BE2C (cell line): ENCODE measurements around the gene MAP3K3.

Experiments used
- DNase-seq: peaks from one replicate; pipeline ENCODE4 v3.0.0-alpha.2; 2020
- H3K27me3 ChIP-seq: fragments of 250-450 bp; sonication (Bioruptor Pico); 2 replicates; pipeline ENCODE4 v1.5.1; 2020; ENCODE audit warnings: mild to moderate bottlenecking
- H3K36me3 ChIP-seq: fragments of 250-450 bp; sonication (Bioruptor Pico); 2 replicates; pipeline ENCODE4 v1.5.1; 2020; ENCODE audit warnings: mild to moderate bottlenecking
- H3K4me1 ChIP-seq: fragments of 250-450 bp; sonication (Bioruptor Pico); 2 replicates; pipeline ENCODE4 v1.5.1; 2020
- H3K4me3 ChIP-seq: 2 replicates; pipeline ENCODE4 v1.5.1; 2011; ENCODE audit warnings: low read depth, low read length
- H3K9me3 ChIP-seq: fragments of 250-450 bp; sonication (Bioruptor Pico); 2 replicates; pipeline ENCODE4 v1.5.1; 2020
- TF ChIP-seq, protein P1 (sequence below): IDR thresholded peaks from 2 replicates; pipeline ENCODE4 v1.5.1; 2012; ENCODE audit warnings: mild to moderate bottlenecking, low read depth, low read length

The MAP3K3 gene

DNA sequence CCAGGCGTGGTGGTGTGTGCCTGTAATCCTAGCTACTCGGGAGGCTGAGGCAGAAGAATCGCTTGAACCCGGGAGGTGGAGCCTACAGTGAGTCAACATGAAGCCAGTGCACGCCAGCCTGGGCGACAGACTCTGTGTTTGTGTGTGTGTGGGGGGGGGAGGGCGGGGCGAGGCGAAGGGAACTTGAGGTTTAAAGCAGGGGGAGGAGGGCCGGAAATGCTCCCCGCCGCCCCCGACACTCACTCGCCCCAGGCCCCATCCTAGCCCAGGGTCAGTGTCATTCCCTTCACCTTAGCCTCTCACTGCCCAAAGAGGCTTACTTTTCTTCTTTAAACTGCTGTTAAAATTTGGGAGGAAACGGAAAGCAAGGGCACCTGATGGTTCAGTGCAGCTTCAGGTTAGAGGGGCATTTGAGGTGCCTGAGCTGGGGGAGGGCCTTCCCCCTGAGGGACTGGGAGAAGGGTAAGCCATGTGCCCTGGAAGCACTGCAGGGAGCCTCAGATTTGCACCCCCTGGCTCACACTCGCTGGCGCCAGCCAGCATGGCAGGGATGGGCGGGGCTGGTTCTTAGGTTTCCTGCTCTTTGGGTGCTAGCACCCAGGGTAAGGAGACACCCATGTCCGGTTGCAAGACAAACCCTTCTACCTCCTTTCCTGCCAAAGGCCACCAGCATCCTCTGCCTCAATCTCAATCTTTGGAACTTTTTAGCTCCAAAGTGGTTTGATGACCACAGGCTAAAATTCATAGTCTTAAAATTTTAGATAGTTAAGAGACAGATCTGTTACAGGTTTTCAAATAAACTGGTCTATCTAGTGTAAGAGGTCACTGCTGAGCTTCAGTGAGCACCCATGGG is 79.9 kb downstream of the MAP3K3 start:
- H3K27me3 ChIP-seq, result no peaks in the 10 kb centered on the region

GRCh38 chr17:63702721-63703015 is 80.5 kb downstream of the MAP3K3 start:
- Histone ChIP-seq H3K4me1 (0 out of 2 replicates have a peak, but pooled peaks cover 4% of the 10 kb centered on the region), H3K36me3 (peaks cover 10% of the 10 kb centered on the region), H3K27me3 (no peaks in the 10 kb centered on the region), H3K4me3 (no peak overlapping the region), H3K9me3 (peaks cover 4% of the 10 kb centered on the region)
- DNase-seq, result no peak
- TF ChIP-seq, protein P1, sequence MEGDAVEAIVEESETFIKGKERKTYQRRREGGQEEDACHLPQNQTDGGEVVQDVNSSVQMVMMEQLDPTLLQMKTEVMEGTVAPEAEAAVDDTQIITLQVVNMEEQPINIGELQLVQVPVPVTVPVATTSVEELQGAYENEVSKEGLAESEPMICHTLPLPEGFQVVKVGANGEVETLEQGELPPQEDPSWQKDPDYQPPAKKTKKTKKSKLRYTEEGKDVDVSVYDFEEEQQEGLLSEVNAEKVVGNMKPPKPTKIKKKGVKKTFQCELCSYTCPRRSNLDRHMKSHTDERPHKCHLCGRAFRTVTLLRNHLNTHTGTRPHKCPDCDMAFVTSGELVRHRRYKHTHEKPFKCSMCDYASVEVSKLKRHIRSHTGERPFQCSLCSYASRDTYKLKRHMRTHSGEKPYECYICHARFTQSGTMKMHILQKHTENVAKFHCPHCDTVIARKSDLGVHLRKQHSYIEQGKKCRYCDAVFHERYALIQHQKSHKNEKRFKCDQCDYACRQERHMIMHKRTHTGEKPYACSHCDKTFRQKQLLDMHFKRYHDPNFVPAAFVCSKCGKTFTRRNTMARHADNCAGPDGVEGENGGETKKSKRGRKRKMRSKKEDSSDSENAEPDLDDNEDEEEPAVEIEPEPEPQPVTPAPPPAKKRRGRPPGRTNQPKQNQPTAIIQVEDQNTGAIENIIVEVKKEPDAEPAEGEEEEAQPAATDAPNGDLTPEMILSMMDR, result no peak

More for the DNA sequence above, 79.9 kb downstream of the MAP3K3 start:
- DNase-seq, result no peak
- TF ChIP-seq, protein P1, result no peak
- Histone ChIP-seq H3K4me3 (no peak overlapping the region), H3K9me3 (peaks cover 4% of the 10 kb centered on the region), H3K4me1 (0 out of 2 replicates have a peak, but pooled peaks cover 4% of the 10 kb centered on the region), H3K36me3 (peaks cover 10% of the 10 kb centered on the region)

- H3K36me3 ChIP-seq, result peaks cover 9% of the 10 kb centered on the region
- H3K9me3 ChIP-seq, result peaks cover 4% of the 10 kb centered on the region
- H3K4me1 ChIP-seq, result 0 out of 2 replicates have a peak, but pooled peaks cover 4% of the 10 kb centered on the region
- TF ChIP-seq, protein P1, result no peak
- no peak for DNase-seq
- no peak overlapping the region for H3K4me3 ChIP-seq
- H3K27me3 ChIP-seq, result no peaks in the 10 kb centered on the region
Observed at GRCh38 chr17:63703029-63703428, 80.8 kb downstream of the MAP3K3 start.

DNA sequence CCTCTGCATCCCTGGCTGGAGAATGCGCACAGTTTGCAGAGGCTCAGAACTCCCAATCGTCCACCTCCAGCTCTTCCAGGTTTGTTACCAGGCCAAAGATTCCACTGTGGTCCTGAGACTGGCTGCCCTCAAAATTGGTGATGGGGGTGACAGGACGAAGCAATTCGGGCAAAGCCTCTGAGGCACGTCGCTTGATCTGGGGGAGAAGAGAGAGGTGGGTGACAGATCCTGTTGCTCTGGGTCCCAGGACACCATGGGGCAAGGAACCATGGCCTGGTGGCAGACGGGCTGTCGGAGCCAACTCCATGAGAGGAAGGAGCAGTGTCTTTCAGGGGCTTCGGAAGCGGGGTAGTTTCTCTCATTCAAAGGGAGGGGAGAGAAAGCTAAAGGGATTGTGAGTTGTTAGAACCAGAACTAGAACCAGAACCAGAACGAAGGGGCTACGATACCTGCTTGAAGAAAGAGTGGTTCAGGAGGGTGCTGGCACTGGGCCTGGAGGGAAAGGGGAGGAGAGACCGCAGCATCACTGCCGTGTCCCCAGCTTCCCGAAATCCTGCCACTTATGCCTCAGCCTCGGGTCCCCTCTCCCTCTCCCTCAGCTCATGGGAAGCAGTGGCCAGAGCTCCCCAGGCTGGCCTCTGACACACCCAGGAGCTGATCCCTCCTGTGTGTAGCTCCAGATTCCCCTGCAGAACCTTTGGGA is 81.5 kb downstream of the MAP3K3 start:
- no peak for DNase-seq
- Histone ChIP-seq H3K36me3 (peaks cover 15% of the 10 kb centered on the region), H3K9me3 (peaks cover 4% of the 10 kb centered on the region), H3K4me3 (no peak overlapping the region), H3K27me3 (no peaks in the 10 kb centered on the region), H3K4me1 (0 out of 2 replicates have a peak, but pooled peaks cover 4% of the 10 kb centered on the region)
- TF ChIP-seq, protein P1, result no peak

DNA sequence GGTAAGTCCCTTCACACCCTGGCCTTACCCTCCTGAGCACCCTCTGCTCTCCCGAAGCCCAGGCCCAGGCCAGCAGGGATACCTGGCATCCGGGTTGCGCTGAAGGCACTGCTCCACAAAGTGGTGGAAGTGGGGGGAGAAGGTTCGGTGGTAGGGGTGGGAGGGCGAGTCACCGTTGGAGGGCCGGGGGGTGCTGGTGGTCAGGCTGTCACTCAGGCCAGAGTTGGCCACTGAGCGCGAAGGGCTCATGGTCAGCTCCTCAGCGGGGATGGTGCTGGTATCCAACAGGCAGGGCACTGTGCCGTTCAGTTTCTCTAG is 82.0 kb downstream of the MAP3K3 start:
- H3K36me3 ChIP-seq, result peaks cover 16% of the 10 kb centered on the region
- TF ChIP-seq, protein P1, result no peak
- H3K9me3 ChIP-seq, result peaks cover 4% of the 10 kb centered on the region
- H3K4me1 ChIP-seq, result 0 out of 2 replicates have a peak, but pooled peaks cover 4% of the 10 kb centered on the region
- H3K4me3 ChIP-seq, result no peak overlapping the region
- H3K27me3 ChIP-seq, result no peaks in the 10 kb centered on the region
- no peak for DNase-seq

- Histone ChIP-seq H3K27me3 (no peaks in the 10 kb centered on the region), H3K4me1 (0 out of 2 replicates have a peak, but pooled peaks cover 4% of the 10 kb centered on the region), H3K36me3 (peaks cover 16% of the 10 kb centered on the region), H3K4me3 (no peak overlapping the region), H3K9me3 (peaks cover 4% of the 10 kb centered on the region)
- TF ChIP-seq, protein P1, result no peak
- DNase-seq, result no peak
Observed at GRCh38 chr17:63704836-63705235, 82.6 kb downstream of the MAP3K3 start.
